HEK293 (cell line): Measurements from ENCODE around the gene ZCCHC7.

Experiments
- OVOL3 ChIP-seq: fragments of 450-650 bp; formaldehyde crosslinking; IDR thresholded peaks from 2 replicates; pipeline ENCODE4 v1.5.1; 2016; ENCODE audit warnings: missing biosample characterization, missing genetic modification characterization
- ZNF274 ChIP-seq, 2 experiments: fragments of 200-500 bp in 1 of 2; fragments of 450-650 bp in 1 of 2; sonication (Bioruptor generic) in 1 of 2; formaldehyde crosslinking in 1 of 2; IDR thresholded peaks; 2 replicates each; pipeline versions ENCODE4 v1.5.1 to v1.6.1; 2014 to 2016; ENCODE audit warnings: borderline replicate concordance in 1 of 2, inconsistent platforms in 1 of 2, low read length in 1 of 2, missing biosample characterization in 1 of 2, missing genetic modification characterization in 1 of 2
- ZNF560 ChIP-seq: fragments of 450-650 bp; formaldehyde crosslinking; IDR thresholded peaks from 2 replicates; pipeline ENCODE4 v1.5.1; 2017; ENCODE audit warnings: missing biosample characterization, missing genetic modification characterization, borderline replicate concordance
- ZNF747 ChIP-seq: fragments of 450-650 bp; formaldehyde crosslinking; IDR thresholded peaks from 2 replicates; pipeline ENCODE4 v1.5.1; 2016; ENCODE audit warnings: missing biosample characterization, missing genetic modification characterization
- ZNF777 ChIP-seq: fragments of 450-650 bp; formaldehyde crosslinking; IDR thresholded peaks from 2 replicates; pipeline ENCODE4 v1.5.1; 2017; ENCODE audit warnings: missing biosample characterization, missing genetic modification characterization, borderline replicate concordance

DNA sequence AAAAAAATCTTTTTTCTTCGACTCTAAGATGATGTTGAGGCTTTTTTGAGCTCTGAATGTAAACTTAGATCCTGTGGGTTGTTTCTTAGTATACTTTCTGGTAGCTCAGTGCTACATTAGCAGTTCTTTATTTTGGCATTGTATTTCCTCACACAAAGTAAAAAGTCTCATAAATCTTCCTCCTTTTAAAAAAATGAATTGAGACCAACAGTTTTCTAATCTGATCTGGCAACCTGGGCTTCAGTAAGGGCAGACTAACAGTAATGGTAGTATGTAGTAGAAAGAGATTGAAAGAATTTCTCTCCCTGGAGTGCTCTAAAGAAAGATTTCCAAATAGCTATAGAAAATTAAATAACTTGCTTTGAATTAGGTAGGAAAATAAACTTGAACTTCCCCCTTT, 31.4 kb downstream of the ZCCHC7 start:
- TF ChIP-seq ZNF560 (tag by site-specific recombination), result no peak
- TF ChIP-seq ZNF747 (tag by site-specific recombination), result no peak
- TF ChIP-seq ZNF274 (IDR thresholded peaks at IDR 0.05; ENCODE audit: low read length), result no peak
- TF ChIP-seq ZNF274 (tag by site-specific recombination; IDR thresholded peaks at IDR 0.05; ENCODE audit: borderline replicate concordance), result no peak
- no peak for TF ChIP-seq OVOL3 (tag by site-specific recombination)
- no peak for TF ChIP-seq ZNF777 (tag by site-specific recombination)
